Embryonic facial prominence (tissue), 1 donor: Measurements from ENCODE around the gene SLC27A1.
"Not testable (repeated sequence)": the region's sequence is repeated elsewhere in the genome, so short reads cannot be mapped to it uniquely, and the experiment has no call there.

ENCODE experiments used
- DNase-seq: peaks from one replicate; pipeline ENCODE4 v3.0.0-alpha.2; 2016; ENCODE audit errors: extremely low spot score

Gene SLC27A1

DNA sequence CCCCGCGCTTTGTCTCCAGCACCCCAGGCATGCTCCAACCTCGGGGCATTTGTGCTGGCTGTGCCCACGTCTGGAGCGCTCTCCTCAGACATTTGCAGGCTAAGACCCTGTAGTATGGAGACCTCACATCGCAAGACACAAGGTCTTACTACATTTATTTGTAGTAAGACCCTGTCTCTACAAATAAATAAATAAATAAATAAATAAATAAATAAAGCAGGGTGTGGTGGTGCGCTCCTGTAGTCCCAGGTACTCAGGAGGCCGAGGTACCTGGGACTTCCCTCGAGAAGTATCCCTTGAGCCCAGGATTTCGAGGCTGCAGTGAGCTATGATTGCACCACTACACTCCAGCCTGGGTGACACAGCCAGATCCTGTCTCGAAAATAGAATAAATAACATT lies 14.2 kb upstream of the SLC27A1 start:
- DNase-seq: no peak

DNA sequence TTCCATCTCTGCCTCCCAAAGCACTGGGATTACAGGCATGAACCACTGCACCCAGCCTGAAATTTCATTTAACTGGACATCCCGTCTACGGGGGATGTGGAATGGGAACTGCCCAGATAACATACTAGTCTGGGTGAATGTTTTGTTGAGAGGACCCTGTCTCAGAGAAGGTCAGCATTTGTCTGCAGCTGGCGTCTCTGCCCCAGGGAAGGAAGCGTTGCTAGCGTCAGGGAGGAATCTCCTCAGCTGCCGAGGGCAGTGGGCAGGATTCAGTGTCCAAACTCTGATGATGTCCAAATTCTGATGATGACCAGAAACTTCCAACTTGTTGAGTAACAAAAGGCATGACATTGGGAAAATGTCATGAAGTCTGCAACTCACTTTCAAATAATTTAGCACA lies 12.7 kb upstream of the SLC27A1 start:
- DNase-seq: no peak

DNA sequence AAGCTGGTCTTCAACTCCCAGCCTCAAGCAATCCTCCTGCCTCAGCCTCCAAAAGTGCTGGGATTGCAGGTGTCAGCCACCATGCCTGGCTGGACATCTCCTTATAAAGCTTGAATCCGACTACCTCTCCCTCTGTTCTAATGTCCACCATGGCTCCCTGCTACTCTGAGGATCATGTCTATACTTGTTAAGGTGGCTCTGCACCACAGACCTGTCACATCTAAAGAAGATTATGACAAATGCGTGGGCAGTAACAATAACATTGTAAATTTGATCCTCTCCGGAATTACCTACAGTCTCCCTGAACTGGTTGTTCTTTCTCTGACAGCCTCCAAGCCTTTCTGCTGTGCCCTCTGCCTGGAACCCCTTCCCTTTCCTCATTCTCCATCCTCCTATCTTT lies 11.4 kb upstream of the SLC27A1 start:
- DNase-seq: no peak

DNA sequence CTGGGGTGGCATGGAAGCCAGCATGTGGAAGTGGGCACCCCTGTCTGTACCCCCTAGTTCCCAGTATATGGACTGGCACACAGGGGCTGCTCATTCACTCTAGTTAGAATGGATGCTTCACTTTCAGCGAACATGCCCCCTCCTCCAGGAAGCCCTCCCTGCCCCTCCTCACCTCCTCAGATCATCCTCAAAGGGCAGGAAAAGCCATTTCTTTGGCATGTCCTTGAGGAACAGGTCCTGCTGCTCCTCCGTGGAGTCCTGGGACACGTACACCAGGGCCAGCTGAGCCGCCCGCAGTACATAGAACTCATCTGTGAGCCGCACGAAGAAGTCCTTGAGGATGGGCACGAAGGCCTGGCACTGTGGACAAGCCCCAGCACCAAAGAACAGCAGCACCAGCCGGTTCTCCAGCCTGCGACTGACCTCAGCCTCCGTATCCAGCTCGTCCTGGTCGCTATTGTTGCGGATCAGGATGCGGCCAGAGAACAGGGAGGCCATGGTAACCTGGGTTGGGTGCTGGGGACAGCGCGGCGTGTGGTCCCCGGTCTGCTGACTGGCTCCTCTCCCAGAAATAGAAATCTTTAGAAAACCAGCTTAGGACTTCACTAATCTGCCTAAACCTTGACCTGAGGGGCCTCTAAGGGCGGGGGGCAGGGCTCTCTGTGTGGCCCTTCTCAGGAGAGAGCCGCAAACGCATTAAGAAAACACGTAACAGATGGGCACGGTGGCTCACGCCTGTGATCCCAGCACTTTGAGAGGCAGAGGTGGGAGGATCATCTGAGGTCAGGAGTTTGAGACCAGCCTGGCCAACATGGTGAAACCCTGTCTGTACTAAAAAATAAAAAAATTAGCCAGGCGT lies 9.7 kb upstream of the SLC27A1 start, which contains the start of gene NXNL1:
Gene NXNL1, minus strand, starts transcription at position 555 of the 859 bp plus-strand sequence. Its CDS starts 57 bp downstream, at position 498.
- no peak for DNase-seq

DNA sequence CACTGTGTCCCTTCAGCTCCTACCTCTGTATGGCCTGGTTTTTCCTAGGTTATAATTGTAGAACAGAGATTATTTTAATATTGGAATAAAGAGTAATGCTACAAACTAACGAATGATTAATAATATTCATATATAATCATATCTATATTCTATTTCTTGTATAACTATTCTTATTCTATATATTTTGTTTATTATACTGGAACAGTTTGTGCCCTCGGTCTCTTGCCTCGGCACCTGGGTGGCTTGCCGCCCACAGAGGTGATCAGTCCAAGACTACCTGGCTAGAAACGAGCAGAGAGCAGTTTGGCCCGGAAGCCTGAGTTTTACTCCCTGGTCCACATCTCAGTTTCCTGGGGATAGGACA lies 3.9 kb upstream of the SLC27A1 start:
- DNase-seq: no peak

DNA sequence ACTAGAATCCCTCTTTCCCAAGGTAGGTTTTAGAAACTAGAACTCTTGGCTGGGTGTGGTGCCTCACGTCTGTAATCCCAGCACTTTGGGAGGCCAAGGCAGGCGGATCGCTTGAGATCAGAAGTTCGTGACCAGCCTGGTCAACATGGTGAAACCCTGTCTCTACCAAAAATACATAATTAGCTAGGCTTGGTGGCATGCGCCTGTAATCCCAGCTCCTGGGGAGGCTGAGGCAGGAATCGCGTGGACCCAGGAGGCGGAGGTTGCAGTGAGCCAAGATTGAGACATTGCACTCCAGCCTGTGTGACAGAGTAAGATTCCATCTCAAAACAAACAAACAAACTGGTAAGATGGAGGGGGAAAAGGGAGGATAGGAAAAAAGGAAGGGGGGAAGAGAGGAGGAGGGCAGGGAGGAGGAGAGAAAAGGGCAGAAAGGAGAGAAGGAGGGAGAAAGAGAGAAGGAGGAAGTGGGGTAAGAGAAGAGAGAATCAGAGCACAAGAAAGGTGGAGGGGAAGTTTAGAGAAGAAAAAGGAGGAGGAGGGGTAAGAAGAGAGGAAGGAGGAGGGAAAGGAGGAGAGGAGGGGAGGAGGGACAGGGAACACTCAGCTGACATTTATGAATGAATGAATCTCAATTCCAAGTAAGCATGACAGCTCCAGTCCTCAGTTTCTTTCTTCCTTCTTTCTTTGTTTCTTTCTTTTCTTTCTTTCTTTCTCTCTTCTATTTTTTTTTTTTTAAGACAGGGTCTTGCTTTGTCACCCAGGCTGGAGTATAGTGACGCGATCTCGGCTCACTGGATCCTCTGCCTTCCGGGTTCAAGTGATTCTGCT lies 2.6 kb upstream of the SLC27A1 start:
- no peak for DNase-seq

DNA sequence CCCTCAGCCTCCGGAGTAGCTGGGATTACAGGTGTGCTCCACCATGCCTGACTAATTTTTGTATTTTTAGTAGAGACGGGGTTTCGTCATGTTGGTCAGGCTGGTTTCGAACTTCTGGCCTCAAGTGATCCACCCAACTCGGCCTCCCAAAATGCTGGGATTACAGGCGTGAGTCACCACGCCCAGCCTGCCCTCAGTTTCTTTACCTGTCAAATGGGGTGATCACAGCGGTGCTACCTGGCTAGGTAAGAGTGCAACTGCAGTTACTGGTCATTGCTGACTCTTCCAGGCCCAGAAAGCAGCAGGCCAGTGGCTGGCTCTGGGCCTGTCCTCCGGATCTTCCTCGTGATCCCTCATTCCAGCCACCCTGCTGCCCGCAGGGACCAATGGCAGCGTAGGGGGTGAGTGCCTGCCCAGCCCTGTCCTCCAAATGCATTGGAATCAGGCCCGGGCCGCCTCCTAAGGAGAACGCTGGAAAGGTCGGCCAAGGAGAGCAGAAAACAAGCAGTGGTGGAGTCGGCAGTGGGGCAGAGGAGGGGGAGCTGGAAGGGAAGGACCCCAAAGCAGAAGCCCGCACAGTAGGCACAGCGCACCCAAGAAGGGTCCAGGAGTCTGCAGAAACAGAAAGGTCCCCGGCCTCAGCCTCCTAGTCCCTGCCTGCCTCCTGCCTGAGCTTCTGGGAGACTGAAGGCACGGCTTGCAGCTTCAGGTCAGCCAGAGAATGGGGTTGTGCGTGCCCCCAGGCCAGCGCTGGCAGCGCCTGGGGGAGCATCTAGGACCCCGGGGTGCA lies 1.8 kb upstream of the SLC27A1 start:
- DNase-seq: no peak

DNA sequence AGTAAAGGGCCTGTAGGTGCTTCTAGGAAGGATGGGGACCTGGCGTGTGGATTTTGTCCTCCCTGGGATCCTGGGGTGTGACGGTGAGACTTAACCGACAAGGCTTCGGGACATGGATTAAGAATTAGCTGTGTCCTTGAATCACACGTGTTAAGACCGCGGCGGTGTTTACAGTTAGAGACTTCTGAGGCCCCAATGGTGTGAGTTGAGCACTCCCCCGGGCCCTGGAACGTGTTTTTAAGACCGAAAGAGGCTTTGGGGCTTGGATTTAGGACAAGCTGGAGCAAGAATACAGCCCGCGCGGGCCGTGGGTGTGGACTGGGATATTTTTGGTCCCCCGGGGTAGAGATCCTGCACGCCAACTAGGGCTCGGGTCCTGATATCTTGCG lies 1.2 kb upstream of the SLC27A1 start:
- peak; percentile 22 for DNase-seq

DNA sequence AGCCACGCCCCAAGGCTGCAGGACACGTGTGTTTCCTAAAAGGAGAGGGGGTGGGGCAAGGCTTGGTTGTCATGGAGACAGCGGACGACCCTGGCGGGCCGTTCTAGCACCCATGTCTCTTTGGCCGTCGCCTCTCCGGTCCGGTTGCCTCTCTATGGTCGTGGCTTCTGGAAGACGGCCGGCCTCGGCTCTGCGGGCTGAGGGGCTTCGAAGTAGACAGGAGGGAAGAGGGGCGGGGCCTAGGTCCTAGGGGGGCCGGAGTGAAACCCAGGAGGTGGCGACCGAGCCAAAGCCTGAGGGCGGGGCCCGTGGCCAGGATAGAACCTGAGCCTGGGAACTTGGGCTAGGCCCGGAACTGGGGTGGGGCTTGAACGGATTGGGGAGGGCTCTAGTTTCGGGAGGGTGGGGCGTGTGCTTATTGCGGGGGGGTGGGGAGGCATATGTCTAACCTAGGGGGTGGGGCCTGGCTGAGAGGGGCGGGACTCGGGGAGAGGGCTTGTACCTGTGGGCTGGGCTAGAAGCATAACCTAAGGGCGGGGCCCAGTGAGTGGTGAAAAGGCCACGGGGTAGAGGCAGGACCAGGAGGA lies 750 bp upstream of the SLC27A1 start:
- DNase-seq: peak; percentile 81

DNA sequence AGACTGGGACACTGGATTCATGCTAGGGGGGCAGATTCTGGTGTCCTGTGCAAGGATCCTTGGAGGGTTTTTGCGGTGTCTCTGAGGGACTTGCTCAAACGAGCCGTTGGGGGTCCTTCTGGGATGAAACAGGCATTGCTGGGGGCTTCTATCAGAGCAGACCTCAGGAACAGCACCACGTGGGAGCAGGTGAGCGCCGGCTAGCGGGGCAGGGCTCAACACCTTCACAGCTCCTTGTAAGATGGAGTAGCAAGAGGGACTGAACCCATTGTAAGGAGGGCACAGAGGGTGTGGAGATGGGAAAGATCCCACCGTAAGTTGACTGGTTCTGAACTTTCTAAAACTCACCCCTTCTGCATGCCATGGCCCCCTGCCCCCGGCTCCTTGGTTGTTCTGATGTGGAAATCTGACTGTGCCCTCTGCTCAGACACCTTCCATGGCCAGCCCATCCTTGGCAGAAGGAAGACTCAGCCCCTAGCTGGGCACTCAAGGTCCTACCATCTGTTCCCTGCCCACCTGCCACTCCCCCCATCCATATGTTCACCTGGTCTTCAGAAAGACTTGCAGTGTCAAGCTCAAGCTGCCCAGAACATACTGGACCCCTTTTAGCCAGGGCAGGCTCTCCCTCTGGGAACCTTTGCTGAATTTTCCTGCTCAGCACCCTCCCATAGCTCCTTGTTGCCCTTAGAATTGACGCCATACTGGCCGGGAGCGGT lies 1.2 kb downstream of the SLC27A1 start:
- no peak for DNase-seq

DNA sequence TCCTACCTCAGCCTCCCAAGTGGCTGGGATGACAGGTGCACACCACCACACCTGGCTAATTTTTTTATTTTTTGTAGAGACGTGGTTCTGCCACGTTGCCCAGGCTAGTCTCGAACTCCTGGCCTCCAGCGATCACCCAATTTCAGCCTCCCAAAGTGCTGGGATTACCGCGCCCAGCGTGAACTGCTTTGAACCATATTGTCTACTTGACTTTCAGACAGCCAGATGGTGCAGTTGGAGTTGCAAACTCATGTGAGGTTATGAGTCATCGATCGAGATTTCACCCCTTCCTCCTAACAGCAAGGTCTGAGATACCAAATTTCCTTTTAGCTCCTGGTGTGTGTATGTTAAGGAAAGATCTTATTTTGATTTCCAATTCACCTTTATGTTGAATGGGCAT lies 2.7 kb downstream of the SLC27A1 start:
- no peak for DNase-seq

DNA sequence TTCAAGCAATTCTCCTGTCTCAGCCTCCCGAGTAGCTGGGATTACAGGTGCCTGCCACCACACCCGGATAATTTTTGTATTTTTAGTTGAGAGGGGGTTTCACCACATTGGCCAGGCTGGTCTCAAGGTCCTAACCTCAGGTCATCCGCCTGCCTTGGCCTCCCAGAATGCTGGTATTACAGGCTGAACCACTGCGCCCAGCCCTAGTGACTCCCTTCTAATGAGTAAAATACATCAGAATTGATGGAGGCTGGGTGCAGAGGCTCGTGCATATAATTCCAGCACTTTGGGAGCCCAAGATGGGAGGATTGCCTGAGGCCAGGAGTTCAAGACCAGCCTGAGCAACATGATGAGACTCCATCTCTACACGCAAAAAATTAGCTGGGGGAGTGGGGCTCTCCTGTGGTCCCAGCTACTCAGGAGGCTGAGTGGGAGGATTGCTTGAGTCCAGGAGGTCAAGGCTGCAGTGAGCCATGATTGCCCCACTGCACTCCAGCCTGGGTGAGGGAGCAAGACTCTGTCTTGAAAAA lies 4.8 kb downstream of the SLC27A1 start:
- not testable (repeated sequence) for DNase-seq

DNA sequence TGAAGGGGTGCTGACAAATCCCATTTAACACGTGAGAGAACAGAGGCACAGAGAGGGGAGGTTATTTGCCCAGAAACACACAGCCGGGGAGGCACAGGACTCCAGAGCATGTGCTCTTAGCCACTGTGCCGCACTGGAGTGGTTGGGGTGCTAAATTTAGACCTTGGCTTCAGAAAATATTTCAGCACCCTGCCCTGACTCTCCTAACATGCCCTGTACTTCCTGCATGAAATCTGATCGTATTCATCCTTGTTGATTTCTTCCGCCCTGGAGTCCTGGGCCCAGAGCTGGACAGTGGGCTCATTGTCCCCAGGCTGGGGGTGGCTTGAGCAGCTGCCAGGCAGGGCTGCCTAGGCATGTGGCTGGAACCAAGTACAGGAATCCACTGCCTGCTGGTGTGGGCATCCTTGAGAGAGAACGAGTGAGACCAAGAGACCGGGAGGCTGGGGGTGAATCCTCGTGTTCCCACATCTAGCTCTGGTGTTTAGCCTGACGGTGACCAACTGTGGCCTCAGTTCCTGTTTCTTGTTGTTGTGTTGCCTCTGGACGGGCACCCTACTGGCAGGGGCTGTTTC lies 5.3 kb downstream of the SLC27A1 start:
- no peak for DNase-seq

DNA sequence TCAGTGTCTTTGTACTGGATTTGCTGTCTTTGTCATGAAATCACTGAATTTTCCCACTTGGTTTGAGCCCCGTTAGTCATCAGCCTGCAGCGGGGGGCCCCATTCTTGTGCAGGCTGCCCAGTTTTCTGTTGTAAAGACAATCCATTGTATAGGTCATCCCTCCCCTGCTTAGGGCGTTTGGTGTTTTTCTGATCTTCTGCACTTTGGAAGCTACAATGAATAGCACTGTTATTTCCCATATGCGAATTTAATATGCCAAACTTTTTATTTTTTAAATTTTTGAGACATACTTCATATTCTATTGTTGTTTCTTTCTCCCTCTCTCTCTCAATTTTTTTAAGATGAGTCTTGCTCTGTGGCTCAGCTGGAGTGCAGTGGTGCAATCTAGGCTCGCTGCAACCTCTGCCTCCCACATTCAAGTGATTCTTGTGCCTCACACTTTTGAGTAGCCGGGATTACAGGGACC lies 9.0 kb downstream of the SLC27A1 start:
- DNase-seq: no peak

DNA sequence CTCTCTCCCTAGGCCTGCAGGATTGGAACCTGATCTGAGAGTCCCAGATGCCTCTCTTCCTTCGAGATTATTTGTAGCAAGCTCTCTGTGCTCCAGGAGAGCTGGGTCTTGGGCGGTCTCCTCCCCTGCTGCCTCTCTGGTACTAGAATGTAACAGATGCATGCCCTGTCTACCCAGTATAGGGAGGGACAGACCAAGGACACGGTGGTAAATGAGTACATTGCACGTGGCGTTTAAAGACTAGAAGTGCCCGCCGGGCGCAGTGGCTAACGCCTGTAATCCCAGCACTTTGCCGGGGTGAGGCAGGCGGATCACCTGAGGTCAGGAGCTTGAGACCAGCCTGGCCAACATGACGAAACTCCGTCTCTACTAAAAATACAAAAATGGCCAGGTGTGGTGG lies 11.7 kb downstream of the SLC27A1 start:
- no peak for DNase-seq

DNA sequence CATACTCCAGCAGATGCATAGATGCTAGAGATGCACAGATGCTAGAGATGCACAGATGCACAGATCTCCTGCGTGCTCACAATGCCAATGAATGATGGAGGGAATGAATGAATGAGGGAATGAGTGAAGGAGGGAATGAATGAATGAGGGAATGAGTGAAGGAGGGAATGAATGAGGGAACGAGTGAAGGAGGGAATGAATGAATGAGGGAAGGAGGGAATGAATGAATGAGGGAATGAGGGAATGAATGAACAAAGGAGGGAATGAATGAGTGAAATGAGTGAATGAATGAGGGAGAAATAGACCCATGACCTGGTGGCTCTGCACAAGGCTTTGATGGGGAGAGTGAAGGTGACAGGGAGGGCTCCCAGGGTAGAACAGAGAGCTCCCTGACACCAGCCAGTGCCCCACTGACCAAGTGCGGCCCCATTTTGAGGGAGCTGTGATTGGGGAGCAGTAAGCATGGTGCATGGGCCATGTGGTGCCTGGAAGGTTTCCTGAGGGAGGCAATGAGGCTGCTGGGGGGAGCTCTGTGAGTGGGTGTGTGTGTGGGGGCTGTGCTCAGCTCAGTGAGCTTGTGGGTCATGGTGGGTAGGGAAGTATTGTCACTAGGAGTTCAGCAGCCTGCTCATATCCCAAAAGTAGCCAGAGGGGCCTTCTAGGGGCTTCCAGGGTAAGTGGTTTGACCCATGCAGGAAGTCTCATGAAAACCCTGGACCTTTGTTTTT lies 12.7 kb downstream of the SLC27A1 start:
- no peak for DNase-seq

DNA sequence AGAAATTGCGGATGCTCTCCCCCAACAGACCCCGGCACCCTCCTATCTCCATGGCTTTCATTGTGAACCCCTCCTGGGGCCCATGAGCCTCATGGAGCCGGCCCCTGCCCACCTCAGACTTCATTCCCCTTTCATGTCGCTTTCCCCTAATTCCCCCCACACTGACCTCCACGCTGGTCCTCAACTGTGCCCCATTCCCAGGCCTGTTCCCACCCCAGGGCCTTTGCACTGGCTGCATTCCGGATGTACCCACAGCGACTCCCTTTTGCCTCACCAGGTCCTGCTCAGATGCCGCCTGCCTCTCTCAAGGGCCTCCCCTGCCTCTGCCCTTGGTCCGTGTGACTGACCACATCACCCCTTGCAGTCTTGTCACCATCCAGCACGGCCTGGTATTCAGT lies 13.3 kb downstream of the SLC27A1 start:
- no peak for DNase-seq

DNA sequence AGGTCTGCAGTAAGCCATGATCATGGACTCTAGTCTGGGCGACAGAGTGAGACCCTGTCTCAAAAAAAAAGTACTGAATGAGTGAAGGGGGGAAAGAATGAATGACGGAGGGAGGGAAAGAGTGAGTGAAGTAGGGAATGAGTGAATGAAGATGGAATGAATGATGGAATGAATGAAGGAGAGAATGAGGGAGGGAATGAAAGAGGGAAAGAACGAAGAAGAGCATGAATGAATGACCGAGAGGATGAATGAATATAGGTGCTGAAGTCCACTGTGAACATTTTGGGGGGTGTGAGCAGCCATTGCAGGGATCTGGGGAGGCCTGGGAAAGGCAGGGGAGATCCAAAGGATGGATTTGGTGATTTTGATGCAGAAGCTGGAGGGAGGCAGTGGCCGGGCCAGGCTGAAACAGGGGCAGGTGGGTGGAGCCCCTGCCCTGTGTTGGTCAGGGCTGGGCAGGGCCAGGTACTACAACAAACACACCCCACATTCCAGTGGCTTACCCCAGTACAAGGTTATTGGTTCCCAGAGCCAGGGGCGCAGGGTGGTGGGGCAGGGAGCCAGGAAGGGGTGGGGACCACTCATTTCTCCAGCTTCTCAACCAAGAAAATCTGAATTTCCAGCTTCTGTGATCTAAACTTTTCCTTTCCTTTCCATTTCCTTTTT lies 14.3 kb downstream of the SLC27A1 start:
- DNase-seq: no peak
